ENCODE results near the gene KRTAP10-8.
"Not testable (repeated sequence)": the region's sequence is repeated elsewhere in the genome, so short reads cannot be mapped to it uniquely, and the experiment has no call there.

The KRTAP10-8 gene

DNA sequence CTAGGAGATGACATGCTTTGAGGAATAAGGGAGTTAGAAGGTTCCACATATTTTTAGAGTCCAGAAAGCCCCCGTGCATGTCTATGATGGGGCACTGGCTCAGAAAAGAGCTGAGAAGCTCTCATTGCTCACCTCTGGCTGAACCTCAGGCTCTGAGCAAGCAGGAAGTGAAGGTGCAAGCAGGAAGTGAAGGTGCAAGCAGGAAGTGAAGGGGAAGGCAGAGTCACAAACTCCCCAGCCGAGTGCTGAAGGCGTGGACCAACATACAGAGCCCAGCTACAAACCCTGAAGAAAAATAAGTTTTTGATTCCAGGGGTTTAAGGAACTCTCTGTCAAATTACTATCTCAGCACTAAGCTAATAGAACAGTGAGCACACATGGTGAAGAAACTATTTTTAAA, 7.0 kb downstream of the KRTAP10-8 start:
- DNase-seq = no peak

DNA sequence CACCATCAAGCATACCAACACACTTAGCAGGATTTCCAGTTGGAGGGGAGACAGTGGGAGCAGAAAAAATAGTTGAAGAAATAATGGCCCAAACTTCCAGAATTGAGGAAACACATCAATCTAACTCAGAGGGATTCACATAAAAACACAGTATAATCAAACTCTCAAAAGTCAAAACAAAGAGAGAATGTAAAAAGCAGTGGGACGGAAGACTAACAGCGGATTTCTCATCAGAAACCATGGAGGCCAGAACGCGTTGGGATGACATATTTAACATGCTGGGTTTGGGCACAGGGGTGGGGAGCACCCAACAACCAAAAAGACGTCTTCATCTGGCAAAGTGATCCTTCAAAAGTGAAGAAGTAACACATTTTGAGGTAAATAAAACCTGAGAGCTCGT, 8.0 kb downstream of the KRTAP10-8 start:
- DNase-seq = no peak

DNA sequence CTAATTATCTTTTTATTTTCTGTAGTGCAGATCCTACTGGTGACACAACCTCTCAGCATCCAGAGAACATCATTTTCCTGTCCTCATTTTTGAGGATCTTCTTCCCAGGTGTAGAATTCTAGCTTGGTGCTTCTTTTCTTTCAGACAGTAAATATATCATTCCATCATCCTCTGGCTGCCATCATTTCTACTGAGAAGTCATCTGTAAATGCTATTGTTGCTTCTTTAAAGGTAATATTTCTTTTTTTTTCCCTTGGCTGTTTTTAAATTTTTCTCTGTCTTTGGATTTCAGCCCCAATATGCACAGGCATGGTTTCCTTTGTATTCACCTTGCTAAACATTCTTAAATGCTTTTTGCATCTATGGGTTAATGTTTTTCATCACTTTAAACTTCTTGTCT, 11.7 kb downstream of the KRTAP10-8 start:
- DNase-seq = no peak

DNA sequence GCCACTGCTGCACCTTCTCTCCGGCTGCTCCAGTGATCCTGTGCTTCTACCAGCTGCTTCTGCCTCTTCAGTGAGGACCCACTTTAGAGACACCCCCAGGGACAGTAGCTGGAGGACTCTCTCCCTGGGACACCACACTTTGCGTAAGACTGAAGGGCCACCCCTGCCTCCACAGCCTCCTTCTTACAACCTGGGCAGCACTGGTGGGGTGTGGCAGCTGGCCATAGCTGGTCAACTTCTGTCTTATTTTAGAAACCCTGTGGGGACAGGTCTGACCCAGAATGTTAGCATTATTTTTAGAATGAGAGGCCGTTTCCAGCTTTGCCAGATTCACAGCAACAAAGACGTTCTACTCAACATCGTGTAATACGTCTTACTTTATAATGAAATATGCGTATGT, 13.9 kb downstream of the KRTAP10-8 start:
- no peak for DNase-seq

DNA sequence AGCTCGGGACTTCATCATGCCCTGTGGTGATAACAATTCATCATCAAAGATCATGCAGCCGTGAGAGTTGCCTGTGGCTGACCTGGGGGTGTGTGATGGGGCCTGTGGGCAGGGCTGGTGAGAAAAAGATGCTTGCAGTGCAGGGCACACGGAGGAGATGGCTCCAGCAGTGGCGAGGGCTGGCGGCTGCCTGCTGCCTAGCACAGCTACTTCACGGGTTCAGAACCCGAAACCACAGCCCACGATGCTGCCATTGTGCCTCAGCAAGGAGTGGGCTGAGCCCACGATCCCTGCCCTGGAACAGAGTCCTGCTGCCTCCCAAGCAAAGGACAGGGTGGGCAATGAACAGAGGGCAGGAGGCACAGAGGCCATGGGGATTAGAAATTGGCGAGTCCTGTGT, 14.4 kb downstream of the KRTAP10-8 start:
- no peak for DNase-seq

DNA sequence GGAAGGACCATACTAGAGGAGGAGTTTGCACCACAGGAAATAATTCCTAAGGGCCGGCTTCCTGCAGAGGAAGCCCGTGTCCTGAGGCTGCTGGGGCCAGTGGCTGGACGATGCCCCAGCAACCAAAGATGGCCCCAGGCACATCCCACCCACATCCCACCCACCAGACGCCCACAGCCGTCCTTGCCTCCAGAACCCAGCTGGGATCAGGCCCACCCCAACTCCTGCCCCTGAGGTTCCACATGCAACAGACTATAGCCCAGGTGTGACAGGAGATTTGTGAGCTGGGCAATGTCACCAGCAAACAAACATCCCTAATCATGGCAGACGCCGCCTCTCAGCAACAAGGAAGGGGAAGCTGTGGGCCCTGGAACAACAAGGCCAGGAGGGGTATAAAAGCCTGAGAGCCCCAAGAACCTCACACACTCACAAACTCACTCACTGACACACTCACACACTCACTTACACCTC, 14.8 kb downstream of the KRTAP10-8 start, which contains the start of gene KRTAP10-9:
Gene KRTAP10-9 (plus strand): TSS at position 421 of the 471 bp plus-strand sequence. CDS start 79 bp downstream, outside the sequence.
- DNase-seq = no peak

DNA sequence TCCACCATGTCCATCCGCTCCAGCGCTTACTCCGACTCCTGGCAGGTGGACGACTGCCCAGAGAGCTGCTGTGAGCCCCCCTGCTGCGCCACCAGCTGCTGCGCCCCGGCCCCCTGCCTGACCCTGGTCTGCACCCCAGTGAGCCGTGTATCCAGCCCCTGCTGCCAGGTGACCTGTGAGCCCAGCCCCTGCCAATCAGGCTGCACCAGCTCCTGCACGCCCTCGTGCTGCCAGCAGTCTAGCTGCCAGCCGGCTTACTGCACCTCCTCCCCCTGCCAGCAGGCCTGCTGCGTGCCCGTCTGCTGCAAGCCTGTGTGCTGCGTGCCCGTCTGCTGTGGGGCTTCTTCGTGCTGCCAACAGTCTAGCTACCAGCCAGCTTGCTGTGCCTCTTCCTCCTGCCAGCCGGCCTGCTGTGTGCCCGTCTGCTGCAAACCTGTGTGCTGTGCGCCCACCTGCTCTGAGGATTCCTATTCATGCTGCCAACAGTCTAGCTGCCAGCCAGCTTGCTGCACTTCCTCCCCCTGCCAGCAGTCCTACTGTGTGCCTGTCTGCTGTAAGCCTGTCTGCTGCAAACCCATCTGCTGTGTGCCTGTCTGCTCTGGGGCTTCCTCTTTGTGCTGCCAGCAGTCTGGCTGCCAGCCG, 15.4 kb downstream of the KRTAP10-8 start:
- DNase-seq = not testable (repeated sequence)

DNA sequence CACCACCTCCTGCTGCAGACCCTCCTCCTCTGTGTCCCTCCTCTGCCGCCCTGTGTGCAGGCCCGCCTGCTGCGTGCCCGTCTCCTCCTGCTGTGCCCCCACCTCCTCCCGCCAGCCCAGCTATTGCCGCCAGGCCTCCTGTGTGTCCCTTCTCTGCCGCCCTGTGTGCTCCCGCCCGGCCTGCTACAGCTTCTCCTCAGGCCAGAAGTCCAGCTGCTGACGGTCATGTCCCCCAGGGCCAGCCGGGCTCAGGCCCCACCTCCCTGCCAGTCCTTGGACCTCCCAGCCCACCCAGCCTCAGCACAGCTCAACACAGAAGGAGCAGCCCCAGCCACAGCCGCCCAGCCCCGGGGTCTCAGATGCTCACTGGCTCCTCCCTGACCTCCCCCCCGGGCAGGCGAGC, 16.0 kb downstream of the KRTAP10-8 start:
- DNase-seq = not testable (repeated sequence)

DNA sequence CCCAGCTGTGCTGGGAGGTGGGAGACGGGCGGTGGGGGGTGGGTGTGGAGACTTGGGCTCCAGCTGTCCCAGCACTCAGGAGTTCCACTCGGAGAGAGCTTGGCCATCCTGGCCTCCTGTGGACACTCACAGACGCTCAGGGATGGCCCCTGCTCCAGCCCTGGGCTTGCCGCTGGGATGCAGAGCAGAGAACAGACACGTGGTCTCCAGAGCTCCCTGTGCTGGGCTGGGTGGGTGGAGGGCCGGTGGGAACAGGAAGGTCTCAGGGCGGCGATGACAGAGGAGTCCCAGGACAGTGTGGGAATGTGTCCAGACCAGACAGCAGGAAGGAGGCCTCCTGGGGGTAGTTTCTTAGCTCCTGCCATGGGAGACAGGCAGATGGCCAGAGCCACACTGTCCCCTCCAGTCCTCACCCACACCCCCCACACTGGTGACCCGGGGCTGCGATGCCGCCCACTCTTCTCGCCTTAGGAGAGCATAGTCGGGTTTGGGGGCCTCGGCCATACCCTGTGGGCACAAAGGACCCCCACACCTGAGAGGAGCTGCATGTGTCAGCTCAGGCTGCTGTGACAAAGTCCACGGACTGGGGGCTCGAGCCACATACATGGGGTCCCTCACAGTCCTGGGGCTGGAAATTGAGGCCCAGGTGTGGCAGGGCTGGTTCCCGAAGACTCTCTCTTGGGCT, 17.0 kb downstream of the KRTAP10-8 start:
- no peak for DNase-seq

DNA sequence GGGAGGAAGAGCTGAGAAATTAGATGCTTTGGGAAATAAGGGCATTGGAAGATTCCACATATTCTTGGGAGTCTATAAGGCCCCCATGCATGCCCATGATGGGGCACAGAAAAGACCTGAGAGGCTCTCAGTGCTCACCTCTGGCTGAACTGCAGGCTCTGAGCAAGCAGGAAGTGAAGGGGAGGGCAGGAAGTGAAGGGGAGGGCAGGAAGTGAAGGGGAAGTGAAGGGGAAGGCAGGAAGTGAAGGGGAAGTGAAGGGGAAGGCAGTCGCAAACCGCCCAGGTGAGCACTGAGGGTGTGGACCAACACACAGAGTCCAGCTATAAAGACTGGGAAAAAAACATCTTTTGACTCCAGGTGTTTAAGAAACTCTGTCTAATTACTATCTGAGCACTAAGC, 18.6 kb downstream of the KRTAP10-8 start:
- no peak for DNase-seq

DNA sequence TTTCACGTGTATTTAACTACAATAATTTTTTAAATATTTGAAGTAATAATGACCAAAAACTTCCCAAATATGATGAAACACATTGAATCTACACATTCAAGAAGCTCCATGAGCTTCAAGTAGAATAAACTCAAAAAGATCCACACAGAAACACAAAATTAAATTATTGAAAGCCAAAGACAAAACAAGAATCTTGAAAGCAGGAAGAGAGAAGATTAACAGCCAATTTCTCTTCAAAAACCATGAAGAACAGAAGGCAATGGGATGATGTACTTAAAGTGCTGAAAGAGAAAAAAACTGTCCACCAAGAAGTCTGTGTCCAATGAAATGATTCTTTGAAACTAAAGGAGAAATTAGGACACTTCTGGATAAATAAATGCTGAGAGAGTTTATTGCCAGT, 20.2 kb downstream of the KRTAP10-8 start:
- DNase-seq = no peak

DNA sequence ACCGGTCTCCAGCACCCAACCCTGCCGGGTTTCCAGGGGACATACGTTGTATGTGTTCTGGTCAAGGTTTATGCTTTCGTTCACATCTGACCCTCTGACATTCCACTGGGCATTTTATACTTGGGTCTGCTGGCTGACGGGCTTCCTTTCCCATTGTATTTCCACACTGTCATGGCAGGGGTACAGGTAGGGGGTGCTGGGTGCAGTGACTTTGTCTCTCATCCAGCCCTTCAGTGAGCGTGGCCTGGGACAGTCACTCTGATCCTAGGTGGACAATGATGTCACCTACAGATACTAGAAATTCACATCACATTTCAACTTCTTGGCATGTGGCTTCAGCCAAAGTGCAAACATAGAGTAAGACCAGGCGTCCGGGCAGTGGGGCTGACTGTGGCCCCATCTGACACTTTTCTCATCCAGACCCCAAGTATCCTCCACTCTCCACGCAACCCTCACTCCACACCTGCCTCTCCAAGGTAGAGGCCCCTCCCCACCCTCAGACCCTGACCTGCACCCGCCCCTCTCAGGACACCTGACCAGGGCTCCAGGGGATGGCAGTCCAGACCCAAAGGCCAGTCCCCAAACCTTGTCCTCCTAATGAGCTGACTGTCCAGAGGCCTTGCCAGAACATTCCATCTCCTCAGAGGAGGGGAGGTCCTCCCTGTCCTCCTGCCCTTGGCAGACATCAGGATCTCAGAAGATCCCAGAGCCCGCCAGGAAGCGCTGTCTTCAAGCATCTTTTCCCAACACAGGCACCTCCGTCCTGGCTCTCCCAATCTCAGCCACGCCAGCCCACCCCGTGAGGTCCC, 24.5 kb downstream of the KRTAP10-8 start:
- DNase-seq = no peak

DNA sequence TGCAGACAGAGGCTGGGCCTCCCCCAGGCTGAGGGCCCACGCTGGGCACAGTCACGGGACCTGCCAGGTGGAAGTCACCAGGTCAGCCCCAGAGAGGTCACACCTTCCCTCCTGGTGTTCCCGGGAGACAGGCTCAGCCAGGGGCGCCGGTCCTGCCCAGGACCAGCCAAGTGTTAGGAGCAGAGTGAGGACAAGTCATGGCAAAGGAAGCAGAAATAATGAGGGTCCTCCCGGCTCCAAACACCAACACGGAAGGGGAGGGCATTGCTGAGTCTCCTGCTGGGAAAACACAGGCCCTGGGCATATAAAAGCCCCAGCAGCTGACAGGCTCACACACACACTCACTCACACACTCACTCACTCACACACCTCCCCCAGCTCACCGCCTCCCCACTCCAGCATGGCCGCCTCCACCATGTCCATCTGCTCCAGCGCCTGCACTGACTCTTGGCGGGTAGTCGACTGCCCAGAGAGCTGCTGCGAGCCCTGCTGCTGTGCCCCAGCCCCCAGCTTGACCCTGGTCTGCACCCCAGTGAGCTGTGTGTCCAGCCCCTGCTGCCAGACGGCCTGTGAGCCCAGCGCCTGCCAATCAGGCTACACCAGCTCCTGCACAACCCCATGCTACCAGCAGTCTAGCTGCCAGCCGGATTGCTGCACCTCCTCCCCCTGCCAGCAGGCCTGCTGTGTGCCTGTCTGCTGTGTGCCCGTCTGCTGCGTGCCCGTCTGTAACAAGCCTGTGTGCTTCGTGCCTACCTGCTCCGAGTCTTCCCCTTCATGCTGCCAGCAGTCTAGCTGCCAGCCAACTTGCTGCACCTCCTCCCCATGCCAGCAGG, 25.4 kb downstream of the KRTAP10-8 start, which contains the start of gene KRTAP10-10:
Gene KRTAP10-10 (plus strand): TSS at position 339 of the 833 bp plus-strand sequence. CDS start 62 bp downstream, at position 401.
- DNase-seq = no peak

DNA sequence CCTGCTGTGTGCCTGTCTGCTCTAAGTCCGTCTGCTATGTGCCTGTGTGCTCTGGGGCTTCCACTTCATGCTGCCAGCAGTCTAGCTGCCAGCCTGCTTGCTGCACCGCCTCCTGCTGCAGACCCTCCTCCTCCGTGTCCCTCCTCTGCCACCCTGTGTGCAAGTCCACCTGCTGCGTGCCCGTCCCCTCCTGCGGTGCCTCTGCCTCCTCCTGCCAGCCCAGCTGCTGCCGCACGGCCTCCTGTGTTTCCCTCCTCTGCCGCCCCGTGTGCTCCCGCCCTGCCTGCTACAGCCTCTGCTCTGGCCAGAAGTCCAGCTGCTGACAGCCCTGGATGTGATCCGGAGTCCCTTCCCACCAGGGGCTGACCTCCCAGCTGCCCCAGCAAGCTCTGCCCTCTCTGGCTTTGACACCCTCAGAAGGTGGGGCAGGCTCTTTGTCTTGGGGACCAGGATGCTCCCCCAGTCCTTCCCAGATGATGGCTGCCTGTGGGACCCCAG, 26.0 kb downstream of the KRTAP10-8 start:
- not testable (repeated sequence) for DNase-seq

DNA sequence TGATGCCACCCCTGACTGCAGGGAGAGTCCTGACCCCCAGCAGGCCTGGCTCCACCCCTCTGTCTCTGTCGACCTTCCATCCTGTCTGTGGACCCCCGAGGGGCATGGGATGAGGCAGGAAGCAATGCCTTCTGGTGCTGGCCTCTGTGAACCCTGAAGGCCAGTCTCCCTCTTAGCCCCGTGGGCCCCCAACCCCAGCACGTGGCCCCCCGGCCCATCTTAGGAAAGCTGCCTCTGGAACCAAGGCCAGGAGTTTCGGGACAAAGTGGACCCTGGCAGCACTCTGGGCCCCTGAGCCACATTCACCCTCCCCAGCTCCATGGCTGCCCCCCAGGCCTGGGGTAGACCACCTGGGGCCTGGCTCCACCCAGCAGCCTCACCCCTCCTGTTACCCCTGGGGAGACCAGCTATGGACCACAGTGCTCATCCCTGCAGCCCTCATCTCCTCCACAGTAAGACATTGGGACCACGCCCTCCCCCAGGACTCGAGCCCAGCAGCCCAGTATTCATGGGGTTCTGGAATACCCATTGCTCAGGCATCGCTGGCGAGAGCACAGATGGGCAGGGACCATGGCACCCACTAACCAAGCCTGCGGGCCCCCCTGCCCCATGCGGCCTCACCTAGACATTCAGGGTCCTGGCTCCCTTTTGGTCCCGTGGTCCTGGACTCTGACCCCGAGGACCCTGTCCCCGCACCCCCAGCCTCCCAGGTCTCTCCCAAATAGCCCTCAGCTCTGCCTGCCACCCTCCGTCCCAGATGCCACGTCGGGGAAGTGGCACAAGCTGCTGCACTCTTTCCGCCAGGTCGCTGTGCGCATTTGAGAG, 26.8 kb downstream of the KRTAP10-8 start:
- not testable (repeated sequence) for DNase-seq

DNA sequence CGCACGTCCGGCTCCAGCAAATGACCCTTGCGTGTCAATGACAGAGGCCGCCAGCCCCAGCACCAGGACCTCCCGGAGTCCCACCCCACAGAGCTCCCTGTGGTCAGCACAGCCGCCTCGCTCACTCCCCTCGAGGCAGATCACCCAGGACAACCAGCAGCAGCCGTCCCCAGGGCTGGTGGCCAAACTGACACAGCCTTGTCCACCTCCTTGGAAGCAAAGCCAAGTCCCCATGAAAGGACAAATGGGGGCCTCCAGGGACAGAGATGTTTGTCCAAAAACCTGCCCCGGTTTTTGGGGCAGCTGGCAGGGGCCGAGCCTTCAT, 27.4 kb downstream of the KRTAP10-8 start:
- DNase-seq = no peak

DNA sequence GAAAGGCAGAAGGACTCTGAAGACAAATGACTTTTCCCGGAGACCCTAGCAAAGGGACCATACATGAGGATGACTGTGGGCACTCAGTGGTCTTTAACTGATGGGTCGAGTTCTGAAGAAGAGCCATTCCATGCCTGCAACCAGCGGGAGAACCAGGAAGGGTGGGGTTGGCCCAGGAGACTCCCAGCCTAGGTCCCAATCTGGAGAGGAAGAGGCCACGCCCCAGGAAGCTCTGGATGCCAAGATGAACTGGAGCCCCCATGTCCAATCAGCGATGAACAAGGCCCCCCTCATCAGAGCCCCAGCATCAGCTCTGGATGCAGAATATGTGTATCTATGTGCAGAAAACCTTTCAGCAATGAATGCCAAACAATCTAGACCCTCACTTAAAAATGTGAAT, 28.9 kb downstream of the KRTAP10-8 start:
- no peak for DNase-seq

DNA sequence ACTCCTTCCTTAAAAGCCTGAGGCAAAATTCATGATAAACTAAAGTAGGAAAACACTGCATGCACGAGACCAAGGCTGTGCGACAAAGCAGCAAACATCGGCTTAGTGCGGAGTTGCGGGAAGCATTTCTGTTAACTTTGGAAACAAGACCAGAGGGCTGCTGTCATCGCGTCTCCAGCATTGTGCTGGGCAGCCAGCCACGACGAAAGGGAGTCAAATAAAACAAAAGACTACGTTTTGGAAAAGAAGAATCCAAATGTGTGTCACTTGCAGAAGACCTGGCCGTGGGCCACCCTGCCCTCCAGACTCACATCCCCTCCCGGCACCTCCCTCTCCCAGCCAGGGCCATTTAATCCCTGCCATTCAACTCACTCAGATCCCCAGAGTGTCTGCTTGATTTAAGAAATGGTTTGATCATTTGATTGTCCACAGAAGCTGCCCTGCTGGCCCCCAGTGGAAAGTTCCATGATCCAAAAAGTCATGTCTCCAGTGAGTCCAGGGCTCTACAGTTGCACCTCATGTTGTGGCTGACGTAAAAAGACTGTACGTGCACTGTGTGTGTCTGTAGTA, 31.9 kb downstream of the KRTAP10-8 start:
- DNase-seq = no peak

DNA sequence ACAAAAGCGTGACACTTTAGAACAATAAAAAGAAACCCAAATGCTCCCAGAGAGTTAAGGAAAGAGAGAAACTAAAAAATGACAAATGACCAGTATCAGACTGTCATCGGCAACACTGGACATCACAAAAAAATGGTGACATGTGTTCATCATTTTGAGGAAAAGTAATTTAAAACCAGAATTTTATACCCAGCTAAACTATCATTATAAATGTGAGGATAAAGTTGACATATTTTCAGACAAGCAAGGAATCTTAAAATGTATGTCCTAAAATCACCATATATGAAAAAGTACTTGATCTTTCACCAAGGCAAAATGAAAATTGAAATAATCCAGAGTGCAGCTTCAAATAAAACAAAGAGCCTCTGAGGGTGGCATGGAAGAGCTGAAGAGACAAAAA, 33.0 kb downstream of the KRTAP10-8 start:
- no peak for DNase-seq

DNA sequence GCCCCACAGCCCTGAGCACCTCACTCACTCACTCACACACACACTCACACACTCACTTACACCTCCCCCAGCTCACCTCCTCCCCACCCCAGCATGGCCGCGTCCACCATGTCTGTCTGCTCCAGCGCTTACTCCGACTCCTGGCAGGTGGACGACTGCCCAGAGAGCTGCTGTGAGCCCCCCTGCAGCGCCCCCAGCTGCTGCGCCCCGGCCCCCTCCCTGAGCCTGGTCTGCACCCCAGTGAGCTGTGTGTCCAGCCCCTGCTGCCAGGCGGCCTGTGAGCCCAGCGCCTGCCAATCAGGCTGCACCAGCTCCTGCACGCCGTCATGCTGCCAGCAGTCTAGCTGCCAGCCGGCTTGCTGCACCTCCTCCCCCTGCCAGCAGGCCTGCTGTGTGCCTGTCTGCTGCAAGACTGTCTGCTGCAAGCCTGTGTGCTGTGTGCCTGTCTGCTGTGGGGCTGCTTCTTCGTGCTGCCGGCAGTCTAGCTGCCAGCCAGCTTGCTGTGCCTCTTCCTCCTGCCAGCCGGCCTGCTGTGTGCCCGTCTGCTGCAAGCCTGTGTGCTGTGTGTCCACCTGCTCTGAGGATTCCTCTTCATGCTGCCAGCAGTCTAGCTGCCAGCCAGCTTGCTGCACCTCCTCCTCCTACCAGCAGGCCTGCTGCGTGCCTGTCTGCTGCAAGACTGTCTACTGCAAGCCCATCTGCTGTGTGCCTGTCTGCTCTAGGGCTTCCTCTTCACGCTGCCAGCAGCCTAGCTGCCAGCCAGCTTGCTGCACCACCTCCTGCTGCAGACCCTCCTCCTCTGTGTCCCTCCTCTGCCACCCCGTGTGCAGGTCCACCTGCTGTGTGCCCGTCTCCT, 34.7 kb downstream of the KRTAP10-8 start, which contains the start of gene KRTAP10-11:
Gene KRTAP10-11 (plus strand): TSS at position 49 of the 856 bp plus-strand sequence. CDS start 45 bp downstream, at position 94.
- DNase-seq = not testable (repeated sequence)
